Stimulated activated CD4-positive, alpha-beta T cell treated with anti-CD3 and anti-CD28 coated beads, Interleukin-4, amount 100 ng/mL, for 4 hours (primary cell): ENCODE results near the gene ALDH7A1.
"Not testable (repeated sequence)": the region's sequence is repeated elsewhere in the genome, so short reads cannot be mapped to it uniquely, and the experiment has no call there.

ENCODE experiments used
- DNase-seq, 2 experiments: peaks; one replicate each; pipeline ENCODE4 v3.0.0-alpha.2; 2020

Gene ALDH7A1

GRCh38 chr5:126591549-126591948 lies 3.5 kb downstream of the ALDH7A1 start:
- no peak for DNase-seq

DNA sequence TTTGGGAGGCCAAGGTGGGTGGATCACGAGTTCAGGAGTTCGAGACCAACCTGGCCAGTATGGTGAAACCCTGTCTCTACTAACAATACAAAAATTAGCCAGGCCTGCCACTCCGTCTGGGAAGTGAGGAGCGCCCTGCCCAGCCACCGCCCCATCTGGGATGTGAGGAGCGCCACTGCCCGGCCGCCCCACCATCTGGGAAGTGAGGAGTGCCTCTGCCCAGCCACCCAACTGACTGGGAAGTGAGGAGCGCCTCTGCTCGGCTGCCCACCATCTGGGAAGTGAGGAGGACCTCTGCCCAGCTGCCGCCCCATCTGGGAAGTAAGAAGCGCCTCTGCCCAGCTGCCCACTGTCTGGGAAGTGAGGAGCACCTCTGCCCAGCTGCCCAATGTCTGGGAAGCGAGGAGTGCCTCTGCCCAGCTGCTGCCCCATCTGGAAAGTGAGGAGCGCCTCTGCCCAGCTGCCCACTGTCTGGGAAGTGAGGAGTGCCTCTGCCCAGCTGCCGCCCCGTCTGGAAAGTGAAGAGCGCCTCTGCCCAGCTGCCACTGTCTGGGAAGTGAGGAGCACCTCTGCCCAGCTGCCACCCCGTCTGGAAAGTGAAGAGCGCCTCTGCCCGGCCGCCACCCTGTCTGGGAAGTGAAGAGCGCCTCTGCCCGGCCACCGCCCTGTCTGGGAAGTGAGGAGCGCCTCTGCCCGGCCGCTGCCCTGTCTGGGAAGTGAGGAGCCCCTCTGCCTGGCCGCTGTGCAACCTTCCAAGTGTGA lies 5.3 kb downstream of the ALDH7A1 start:
- no peak for DNase-seq

GRCh38 chr5:126587551-126588390 lies 7.2 kb downstream of the ALDH7A1 start:
- DNase-seq = no peak

DNA sequence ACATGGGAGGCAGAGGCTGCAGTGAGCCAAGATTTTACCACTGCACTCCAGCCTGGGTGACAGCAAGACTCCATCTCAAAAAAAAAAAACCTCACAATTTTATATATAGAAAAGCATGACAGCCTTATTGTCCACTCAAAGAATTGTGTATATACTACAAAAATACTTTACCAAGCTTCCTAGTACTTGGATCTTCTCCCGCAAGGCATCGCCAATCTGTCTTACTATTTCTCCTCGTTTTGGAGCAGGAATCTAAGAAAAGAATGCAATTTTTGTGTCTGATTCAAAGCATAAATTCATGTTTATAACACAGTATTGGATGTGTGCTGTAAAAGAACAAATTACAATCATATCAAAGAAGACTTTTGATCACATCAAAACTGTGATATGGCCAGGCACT lies 11.3 kb downstream of the ALDH7A1 start:
- DNase-seq = no peak

GRCh38 chr5:126579716-126580115 lies 15.3 kb downstream of the ALDH7A1 start:
- DNase-seq = no peak

DNA sequence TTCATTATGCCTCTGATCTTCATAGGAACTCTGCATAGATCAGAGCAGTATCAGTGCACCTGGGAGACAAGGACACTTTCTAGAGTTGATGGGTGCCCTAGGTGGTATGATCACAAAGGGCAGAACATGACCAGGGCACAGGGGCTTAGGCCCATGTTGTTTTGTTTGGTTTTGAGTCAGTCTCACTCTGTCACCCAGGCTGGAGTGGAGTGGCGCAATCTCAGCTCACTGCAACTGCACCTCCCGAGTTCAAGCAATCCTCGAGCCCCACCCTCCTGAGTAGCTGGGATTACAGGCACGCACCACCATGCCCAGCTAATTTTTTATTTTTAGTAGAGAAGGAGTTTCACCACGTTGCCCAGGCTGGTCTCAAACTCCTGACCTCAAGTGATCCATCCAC lies 17.6 kb downstream of the ALDH7A1 start:
- no peak for DNase-seq

DNA sequence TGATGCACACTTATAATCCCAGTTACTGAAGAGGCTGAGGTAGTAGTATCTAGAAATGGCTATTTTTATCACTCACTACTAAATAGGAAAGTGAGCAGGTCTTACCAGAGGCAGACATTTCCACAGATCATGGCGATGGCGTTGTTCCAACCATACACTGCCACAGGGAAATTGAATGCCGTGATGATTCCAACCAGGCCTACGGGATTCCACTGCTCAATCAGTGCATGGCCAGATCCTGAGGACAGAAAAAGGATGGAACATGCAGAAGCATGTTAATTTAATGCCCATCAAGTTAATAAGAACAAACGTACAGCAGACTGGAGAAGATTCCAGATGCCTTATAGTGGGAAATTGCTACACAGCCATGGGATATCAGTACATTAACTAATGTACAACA lies 18.0 kb downstream of the ALDH7A1 start:
- DNase-seq = no peak

- DNase-seq = no peak
These were observed 19.4 kb downstream of the ALDH7A1 start for GRCh38 chr5:126575644-126576043.

- DNase-seq = no peak
These were observed 26.7 kb downstream of the ALDH7A1 start for GRCh38 chr5:126568206-126568755.

DNA sequence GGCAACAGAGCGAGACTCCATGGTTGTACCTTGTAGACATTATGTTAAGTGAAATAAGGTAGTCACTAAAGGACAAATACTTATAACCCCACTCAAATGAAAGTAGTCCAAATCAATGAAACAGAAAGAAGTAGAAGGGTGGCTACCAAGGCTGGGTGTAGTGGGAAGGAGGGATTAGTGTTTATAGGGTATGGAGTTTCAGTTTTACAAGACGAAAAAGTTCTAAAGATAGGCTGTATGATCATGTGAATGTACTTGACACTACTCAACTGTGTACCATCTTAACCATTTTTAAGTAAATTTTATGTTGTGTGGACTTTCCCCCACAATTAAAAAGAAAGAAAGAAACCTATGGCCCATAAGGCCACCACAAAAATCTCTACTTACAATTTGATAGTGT lies 32.2 kb downstream of the ALDH7A1 start:
- no peak for DNase-seq

- DNase-seq = no peak
These were observed 33.1 kb downstream of the ALDH7A1 start for GRCh38 chr5:126561908-126562307.

DNA sequence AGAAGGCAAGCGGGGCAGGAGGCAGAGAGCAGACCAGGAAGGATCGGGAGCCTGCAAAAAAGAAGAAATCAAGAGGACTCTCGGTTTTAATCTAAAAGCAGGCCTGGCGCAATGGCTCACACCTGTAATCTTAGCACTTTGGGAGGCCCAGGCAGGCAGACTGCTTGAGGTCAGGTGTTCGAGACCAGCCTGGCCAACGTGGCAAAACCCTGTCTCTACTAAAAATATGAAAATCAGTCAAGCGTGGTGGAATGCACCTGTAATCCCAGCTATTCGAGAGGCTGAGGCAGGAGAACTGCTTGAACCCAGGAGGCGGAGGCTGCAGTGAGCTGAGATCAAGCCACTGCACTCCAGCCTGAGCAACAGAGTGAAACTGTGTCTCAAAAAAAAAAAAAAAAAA lies 39.9 kb downstream of the ALDH7A1 start:
- not testable (repeated sequence) for DNase-seq

DNA sequence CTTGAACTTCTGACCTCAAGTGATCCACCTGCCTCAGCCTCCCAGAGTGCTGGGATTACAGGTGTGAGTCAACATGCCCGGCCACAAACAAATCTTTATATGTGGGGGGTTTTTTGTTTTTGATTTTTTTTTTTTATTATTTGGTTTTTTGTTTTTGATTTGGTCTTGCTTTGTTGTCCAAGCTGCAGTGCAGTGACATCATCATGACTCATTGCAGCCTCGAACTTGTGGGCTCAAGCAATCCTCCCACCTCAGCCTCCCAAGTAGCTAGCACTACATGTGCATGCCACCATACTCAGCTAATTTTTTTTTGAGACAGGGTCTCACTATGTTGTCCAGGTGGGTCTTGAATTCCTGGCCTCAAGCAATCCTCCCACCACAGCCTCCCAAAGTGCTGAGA lies 42.4 kb downstream of the ALDH7A1 start:
- no peak for DNase-seq

GRCh38 chr5:126544087-126544740 lies 50.8 kb downstream of the ALDH7A1 start:
- peak in 1 of 2 experiments; percentile 14 for DNase-seq

DNA sequence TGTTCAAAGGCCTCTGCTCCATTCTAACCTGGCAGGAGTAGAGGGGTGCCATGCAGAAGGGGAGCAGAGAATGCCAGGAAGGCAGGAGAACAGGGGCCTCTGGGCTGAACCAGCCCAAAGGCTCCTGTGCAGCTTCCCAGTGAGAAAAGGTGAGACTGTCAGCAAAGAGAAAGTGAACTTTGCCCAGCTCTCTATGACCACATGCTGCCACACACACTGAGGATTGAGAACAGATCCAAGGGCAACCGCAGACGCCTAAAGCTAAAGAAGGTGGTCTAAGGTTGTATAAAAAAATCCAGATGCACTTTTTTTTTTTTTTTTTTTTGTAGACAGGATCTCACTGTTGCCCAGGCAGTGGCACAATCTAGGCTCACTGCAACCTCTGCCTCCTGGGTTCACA lies 51.4 kb downstream of the ALDH7A1 start:
- DNase-seq = no peak

DNA sequence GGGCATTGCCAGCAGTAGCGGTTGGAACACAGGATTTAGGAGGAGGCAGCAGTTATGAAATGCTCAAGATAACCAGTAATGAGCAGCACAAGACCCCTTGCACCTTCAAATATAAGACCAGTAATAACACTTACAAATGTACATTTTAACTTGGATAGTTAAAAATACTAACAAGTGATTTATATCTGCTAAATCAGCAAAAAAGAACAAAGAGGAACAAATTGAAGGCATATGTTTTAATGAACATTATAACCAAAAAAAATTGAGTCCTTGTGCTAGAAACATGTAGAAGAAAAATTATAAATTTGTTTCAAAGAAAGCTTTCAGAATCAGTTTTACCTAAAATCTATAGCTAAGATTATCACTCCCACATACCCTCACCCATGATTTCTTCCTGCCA lies 52.0 kb downstream of the ALDH7A1 start:
- DNase-seq = no peak

DNA sequence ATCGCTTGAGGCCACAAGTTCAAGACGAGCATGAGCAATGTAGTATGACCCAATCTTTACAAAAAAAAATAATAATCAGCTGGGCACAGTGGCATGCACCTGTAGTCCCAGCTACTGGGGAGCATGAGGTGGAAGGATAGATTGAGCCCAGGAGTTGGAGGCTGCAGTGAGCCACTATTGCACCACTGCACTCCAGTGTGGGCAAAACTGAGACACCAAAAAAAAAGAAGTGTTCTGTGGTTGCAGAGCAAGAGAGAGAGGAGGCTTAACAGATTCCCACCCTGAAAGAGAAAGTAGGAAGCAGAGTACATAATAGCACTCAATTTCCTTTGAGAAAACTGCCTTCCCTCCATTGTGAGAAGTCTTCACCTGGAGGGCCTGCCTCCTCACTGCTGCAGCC lies 52.6 kb downstream of the ALDH7A1 start:
- DNase-seq = no peak

- no peak for DNase-seq
These were observed 54.4 kb downstream of the ALDH7A1 start for GRCh38 chr5:126540631-126541030.

DNA sequence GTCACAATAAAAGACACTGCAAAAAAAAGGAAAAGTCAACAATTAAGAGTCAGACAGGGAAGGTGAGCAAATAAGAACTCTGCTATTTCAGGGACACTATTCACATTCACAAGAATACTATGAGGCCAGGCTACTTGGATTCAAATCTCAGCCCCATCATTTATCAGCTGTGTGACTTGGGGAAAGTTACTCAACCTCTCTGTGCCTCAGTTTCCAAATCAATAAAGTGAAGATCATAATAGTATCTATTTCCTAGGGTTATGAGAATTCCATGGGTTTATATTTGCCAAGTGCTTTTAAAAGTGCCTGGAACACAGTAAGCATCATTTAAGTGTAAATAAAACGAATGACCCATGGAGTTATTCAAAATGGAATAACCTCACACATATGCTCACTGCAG lies 56.4 kb downstream of the ALDH7A1 start:
- DNase-seq = no peak

GRCh38 chr5:126536874-126537273 lies 58.1 kb downstream of the ALDH7A1 start:
- no peak for DNase-seq

- DNase-seq = no peak
These were observed 59.0 kb downstream of the ALDH7A1 start for GRCh38 chr5:126535856-126536545.

GRCh38 chr5:126534553-126534952 lies 60.5 kb downstream of the ALDH7A1 start:
- no peak for DNase-seq
